GM19324 (cell line): ENCODE results near the gene OR51L1.

Experiments used
- ATAC-seq: cut with Tn5 transposase; IDR thresholded peaks from one replicate; pipeline ENCODE4 v1.9.1; 2021; ENCODE audit warnings: mild to moderate bottlenecking, moderate library complexity; ENCODE audit not compliant: unreplicated experiment, low FRiP score

Gene OR51L1

GRCh38 chr11:5046226-5046625, 51.6 kb downstream of the OR51L1 start, which contains the start of gene OR52J3:
OR52J3 (plus strand) TSS chr11:5046526; CDS start chr11:5046526, 0 bp downstream.
- ATAC-seq = no peak

GRCh38 chr11:5046754-5047330, 52.2 kb downstream of the OR51L1 start:
- ATAC-seq = no peak
